Measurements from ENCODE around the gene TEAD3.
A peak's percentile ranks its signal among the peaks of the same experiment; 100 is the strongest.

Gene TEAD3

DNA sequence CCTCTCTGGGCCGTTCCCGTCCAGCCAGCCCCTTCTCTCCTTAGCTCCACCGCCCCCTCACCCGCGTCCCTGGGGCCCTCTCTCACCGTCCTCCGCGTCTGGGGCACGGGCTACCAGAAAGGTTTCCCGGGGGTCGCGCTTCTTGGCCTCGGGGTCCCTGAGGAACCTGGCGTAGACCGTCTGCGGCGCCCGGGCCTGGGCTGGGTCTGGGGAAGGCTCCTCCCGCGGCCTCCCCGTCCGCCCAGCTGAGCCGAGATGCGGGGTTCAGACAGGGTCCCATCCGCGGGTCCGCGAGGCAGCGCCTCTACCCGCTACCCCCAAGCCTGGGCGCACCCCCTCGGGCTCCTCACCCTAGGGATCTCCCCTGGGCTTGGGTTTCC lies 14.7 kb upstream of the TEAD3 start:
- Histone ChIP-seq H3K4me3 (ENCODE audit: low read depth, low read length) (peak overlapping the region; percentile 46), H3K9ac (ENCODE audit: low read depth, low read length) (peak overlapping the region; percentile 79), H3K4me1 (ENCODE audit: control insufficient read depth, insufficient read depth, low read length) (peaks cover 19% of the 10 kb centered on the region), H3K9me3 (ENCODE audit: control insufficient read depth, insufficient read depth, low read length) (no peaks in the 10 kb centered on the region), H3K36me3 (ENCODE audit: control insufficient read depth, insufficient read depth, low read length) (no peaks in the 10 kb centered on the region), H3K27me3 (ENCODE audit: control insufficient read depth, insufficient read depth, low read length) (peaks cover 4% of the 10 kb centered on the region)

DNA sequence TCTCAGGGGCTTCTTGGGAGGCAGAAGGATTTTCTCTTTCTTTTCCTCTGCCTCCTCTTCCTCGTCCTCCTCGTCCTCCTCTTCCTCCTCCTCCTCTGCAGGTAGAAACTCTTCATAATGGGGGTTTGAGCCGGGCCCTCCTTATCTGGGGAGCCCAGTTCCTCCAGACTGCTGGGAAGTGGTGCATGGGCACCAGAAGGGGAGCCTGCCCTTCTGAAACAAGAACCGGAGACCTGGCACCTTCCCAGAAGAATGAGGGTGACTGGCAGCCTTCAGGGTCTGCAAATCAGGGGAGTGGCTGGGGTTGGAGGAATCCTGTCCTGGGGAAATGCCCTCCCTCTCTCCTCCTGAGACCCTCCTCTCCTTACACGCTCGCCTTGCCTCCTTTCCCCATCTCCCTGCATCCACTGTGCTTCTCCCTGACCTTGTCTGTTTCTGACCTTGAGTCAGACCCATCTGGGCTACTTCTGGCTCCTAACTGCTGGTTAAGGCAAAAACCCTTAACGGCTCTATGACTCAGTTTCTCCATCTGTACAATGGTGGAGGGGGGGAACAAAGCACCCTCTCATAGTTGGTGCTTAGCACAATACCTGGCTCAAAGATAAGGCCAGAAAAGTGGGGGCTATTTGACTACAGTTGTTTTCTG lies 14.2 kb upstream of the TEAD3 start:
- Histone ChIP-seq H3K9ac (ENCODE audit: low read depth, low read length) (no peak overlapping the region), H3K4me3 (ENCODE audit: low read depth, low read length) (peak overlapping the region; percentile 46), H3K4me1 (ENCODE audit: control insufficient read depth, insufficient read depth, low read length) (peaks cover 19% of the 10 kb centered on the region), H3K27me3 (ENCODE audit: control insufficient read depth, insufficient read depth, low read length) (peaks cover 6% of the 10 kb centered on the region), H3K9me3 (ENCODE audit: control insufficient read depth, insufficient read depth, low read length) (no peaks in the 10 kb centered on the region), H3K36me3 (ENCODE audit: control insufficient read depth, insufficient read depth, low read length) (no peaks in the 10 kb centered on the region)

GRCh38 chr6:35508542-35508941 lies 11.7 kb upstream of the TEAD3 start:
- no peak overlapping the region for H3K9ac ChIP-seq (ENCODE audit: low read depth, low read length)
- peaks cover 19% of the 10 kb centered on the region for H3K4me1 ChIP-seq (ENCODE audit: control insufficient read depth, insufficient read depth, low read length)
- no peak overlapping the region for H3K4me3 ChIP-seq (ENCODE audit: low read depth, low read length)
- H3K27me3 ChIP-seq (ENCODE audit: control insufficient read depth, insufficient read depth, low read length): peaks cover 6% of the 10 kb centered on the region
- no peaks in the 10 kb centered on the region for H3K9me3 ChIP-seq (ENCODE audit: control insufficient read depth, insufficient read depth, low read length)
- H3K36me3 ChIP-seq (ENCODE audit: control insufficient read depth, insufficient read depth, low read length): no peaks in the 10 kb centered on the region

GRCh38 chr6:35508027-35508426 lies 11.1 kb upstream of the TEAD3 start:
- Histone ChIP-seq H3K36me3 (ENCODE audit: control insufficient read depth, insufficient read depth, low read length) (no peaks in the 10 kb centered on the region), H3K4me3 (ENCODE audit: low read depth, low read length) (no peak overlapping the region), H3K9ac (ENCODE audit: low read depth, low read length) (no peak overlapping the region), H3K9me3 (ENCODE audit: control insufficient read depth, insufficient read depth, low read length) (no peaks in the 10 kb centered on the region), H3K27me3 (ENCODE audit: control insufficient read depth, insufficient read depth, low read length) (peaks cover 6% of the 10 kb centered on the region), H3K4me1 (ENCODE audit: control insufficient read depth, insufficient read depth, low read length) (peaks cover 19% of the 10 kb centered on the region)

GRCh38 chr6:35507221-35507620 lies 10.3 kb upstream of the TEAD3 start:
- no peak overlapping the region for H3K9ac ChIP-seq (ENCODE audit: low read depth, low read length)
- H3K4me1 ChIP-seq (ENCODE audit: control insufficient read depth, insufficient read depth, low read length): peaks cover 19% of the 10 kb centered on the region
- H3K4me3 ChIP-seq (ENCODE audit: low read depth, low read length): no peak overlapping the region
- H3K27me3 ChIP-seq (ENCODE audit: control insufficient read depth, insufficient read depth, low read length): peaks cover 6% of the 10 kb centered on the region
- H3K36me3 ChIP-seq (ENCODE audit: control insufficient read depth, insufficient read depth, low read length): no peaks in the 10 kb centered on the region
- H3K9me3 ChIP-seq (ENCODE audit: control insufficient read depth, insufficient read depth, low read length): no peaks in the 10 kb centered on the region

DNA sequence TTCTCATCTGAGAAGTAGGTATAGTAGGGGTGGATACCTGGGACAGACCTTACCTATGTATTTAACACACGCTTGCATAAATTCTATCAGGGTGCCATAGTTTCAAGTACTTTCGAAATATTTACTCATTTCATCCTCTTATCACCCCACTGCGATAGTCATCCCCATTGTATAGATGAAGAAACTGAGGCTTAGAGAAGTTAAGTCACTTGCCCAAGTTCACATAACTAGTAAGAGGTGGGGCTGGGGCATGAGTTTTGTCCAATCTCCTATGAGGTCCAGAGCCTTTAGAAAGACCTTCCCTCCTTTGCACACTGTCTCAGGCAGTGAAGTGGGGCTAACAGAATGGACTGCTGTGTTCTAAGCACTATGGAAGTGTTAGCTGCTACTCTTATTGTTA lies 9.7 kb upstream of the TEAD3 start:
- no peaks in the 10 kb centered on the region for H3K36me3 ChIP-seq (ENCODE audit: control insufficient read depth, insufficient read depth, low read length)

GRCh38 chr6:35505999-35506412 lies 9.1 kb upstream of the TEAD3 start:
- no peaks in the 10 kb centered on the region for H3K9me3 ChIP-seq (ENCODE audit: control insufficient read depth, insufficient read depth, low read length)
- no peaks in the 10 kb centered on the region for H3K36me3 ChIP-seq (ENCODE audit: control insufficient read depth, insufficient read depth, low read length)
- H3K4me3 ChIP-seq (ENCODE audit: low read depth, low read length): no peak overlapping the region
- H3K4me1 ChIP-seq (ENCODE audit: control insufficient read depth, insufficient read depth, low read length): peaks cover 15% of the 10 kb centered on the region
- no peak overlapping the region for H3K9ac ChIP-seq (ENCODE audit: low read depth, low read length)
- H3K27me3 ChIP-seq (ENCODE audit: control insufficient read depth, insufficient read depth, low read length): peaks cover 3% of the 10 kb centered on the region

More for the DNA sequence above, 9.7 kb upstream of the TEAD3 start:
- H3K9me3 ChIP-seq (ENCODE audit: control insufficient read depth, insufficient read depth, low read length): no peaks in the 10 kb centered on the region
- peaks cover 19% of the 10 kb centered on the region for H3K4me1 ChIP-seq (ENCODE audit: control insufficient read depth, insufficient read depth, low read length)
- H3K27me3 ChIP-seq (ENCODE audit: control insufficient read depth, insufficient read depth, low read length): peaks cover 6% of the 10 kb centered on the region
- H3K9ac ChIP-seq (ENCODE audit: low read depth, low read length): no peak overlapping the region
- no peak overlapping the region for H3K4me3 ChIP-seq (ENCODE audit: low read depth, low read length)

GRCh38 chr6:35503534-35503933 lies 6.7 kb upstream of the TEAD3 start:
- Histone ChIP-seq H3K9ac (ENCODE audit: low read depth, low read length) (no peak overlapping the region), H3K4me1 (ENCODE audit: control insufficient read depth, insufficient read depth, low read length) (peaks cover 15% of the 10 kb centered on the region), H3K36me3 (ENCODE audit: control insufficient read depth, insufficient read depth, low read length) (no peaks in the 10 kb centered on the region), H3K27me3 (ENCODE audit: control insufficient read depth, insufficient read depth, low read length) (peaks cover 17% of the 10 kb centered on the region), H3K4me3 (ENCODE audit: low read depth, low read length) (no peak overlapping the region), H3K9me3 (ENCODE audit: control insufficient read depth, insufficient read depth, low read length) (no peaks in the 10 kb centered on the region)

DNA sequence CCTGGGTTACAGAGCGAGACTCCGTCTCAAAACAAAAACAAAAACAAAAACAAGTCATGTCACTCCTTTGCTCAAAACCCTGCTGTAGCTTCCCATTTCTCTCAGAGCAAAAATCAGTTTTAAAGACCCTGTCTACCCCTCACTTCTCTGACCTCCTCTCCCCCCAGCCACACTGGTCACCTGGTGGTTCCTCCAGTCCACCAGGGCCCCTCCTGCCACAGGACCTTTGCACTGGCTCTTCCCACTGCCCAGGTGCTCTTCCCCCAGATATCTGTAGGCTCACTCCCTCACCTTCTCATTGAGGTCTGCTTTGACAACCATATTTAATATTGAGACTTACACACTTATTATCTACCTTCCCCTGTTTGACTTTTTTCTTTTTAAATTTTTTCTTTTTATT lies 4.9 kb upstream of the TEAD3 start:
- no peaks in the 10 kb centered on the region for H3K9me3 ChIP-seq (ENCODE audit: control insufficient read depth, insufficient read depth, low read length)
- H3K27me3 ChIP-seq (ENCODE audit: control insufficient read depth, insufficient read depth, low read length): peaks cover 22% of the 10 kb centered on the region
- no peak overlapping the region for H3K4me3 ChIP-seq (ENCODE audit: low read depth, low read length)
- no peak overlapping the region for H3K9ac ChIP-seq (ENCODE audit: low read depth, low read length)
- no peaks in the 10 kb centered on the region for H3K36me3 ChIP-seq (ENCODE audit: control insufficient read depth, insufficient read depth, low read length)
- peaks cover 7% of the 10 kb centered on the region for H3K4me1 ChIP-seq (ENCODE audit: control insufficient read depth, insufficient read depth, low read length)

DNA sequence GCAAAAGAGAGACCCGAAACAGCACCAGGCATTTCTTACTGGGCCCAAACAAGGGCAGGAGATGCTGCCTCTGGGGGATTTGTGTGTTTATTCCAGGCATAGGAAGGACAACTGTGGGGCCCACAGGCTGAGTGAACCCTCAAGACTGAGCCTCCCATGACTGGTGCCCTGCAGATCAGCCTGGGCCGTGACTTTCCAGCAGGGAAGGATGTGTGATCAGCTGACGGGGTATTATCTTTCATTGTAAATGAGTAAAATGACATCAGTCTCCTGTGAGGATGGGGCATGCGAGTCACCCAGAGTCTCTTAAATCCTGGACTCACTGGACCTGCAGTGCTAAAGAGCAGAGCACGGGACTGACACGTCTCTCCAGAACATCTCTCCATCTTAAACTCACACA lies 3.9 kb upstream of the TEAD3 start:
- H3K9me3 ChIP-seq (ENCODE audit: control insufficient read depth, insufficient read depth, low read length): no peaks in the 10 kb centered on the region
- H3K4me1 ChIP-seq (ENCODE audit: control insufficient read depth, insufficient read depth, low read length): peaks cover 7% of the 10 kb centered on the region
- no peak overlapping the region for H3K4me3 ChIP-seq (ENCODE audit: low read depth, low read length)
- H3K27me3 ChIP-seq (ENCODE audit: control insufficient read depth, insufficient read depth, low read length): peaks cover 19% of the 10 kb centered on the region
- no peak overlapping the region for H3K9ac ChIP-seq (ENCODE audit: low read depth, low read length)
- H3K36me3 ChIP-seq (ENCODE audit: control insufficient read depth, insufficient read depth, low read length): no peaks in the 10 kb centered on the region

- H3K9me3 ChIP-seq (ENCODE audit: control insufficient read depth, insufficient read depth, low read length): no peaks in the 10 kb centered on the region
- H3K4me1 ChIP-seq (ENCODE audit: control insufficient read depth, insufficient read depth, low read length): peaks cover 12% of the 10 kb centered on the region
- H3K4me3 ChIP-seq (ENCODE audit: low read depth, low read length): no peak overlapping the region
- no peak overlapping the region for H3K9ac ChIP-seq (ENCODE audit: low read depth, low read length)
- peaks cover 22% of the 10 kb centered on the region for H3K27me3 ChIP-seq (ENCODE audit: control insufficient read depth, insufficient read depth, low read length)
- no peaks in the 10 kb centered on the region for H3K36me3 ChIP-seq (ENCODE audit: control insufficient read depth, insufficient read depth, low read length)
Observed at GRCh38 chr6:35499372-35499771, 2.5 kb upstream of the TEAD3 start.

DNA sequence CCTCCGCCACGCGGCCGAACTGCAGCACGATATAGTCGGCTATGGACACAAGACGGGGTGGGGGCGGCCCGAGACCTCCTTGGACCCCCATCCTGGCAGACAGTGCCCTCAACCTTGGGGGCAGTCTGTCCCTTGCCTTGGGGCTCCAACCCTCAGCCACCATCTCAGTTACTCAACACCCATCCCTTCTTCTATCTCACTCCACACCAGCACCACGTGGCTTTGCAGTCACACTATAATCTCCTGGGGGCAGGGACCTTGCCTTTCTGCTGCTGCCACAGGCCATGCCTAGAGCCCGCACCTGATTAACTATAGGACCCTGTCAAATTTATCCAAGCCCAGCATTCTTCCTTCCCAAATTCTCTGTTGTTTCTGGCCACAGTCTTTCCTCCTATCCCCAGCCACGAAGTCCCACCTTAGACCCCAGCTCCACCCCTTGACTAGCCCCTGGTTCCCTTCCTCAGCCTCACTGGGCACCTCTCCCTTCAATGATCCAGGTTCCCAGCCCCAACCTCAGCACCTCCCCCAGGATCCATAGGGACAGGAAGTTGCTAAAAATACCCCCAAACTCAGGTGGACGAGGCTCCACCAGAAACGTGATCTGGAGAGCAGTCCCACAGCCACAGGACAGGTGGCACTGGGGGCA lies 1.7 kb upstream of the TEAD3 start:
- Histone ChIP-seq H3K4me3 (ENCODE audit: low read depth, low read length) (peak overlapping the region; percentile 75), H3K9me3 (ENCODE audit: control insufficient read depth, insufficient read depth, low read length) (no peaks in the 10 kb centered on the region), H3K27me3 (ENCODE audit: control insufficient read depth, insufficient read depth, low read length) (peaks cover 23% of the 10 kb centered on the region), H3K36me3 (ENCODE audit: control insufficient read depth, insufficient read depth, low read length) (peaks cover 3% of the 10 kb centered on the region), H3K4me1 (ENCODE audit: control insufficient read depth, insufficient read depth, low read length) (peaks cover 17% of the 10 kb centered on the region), H3K9ac (ENCODE audit: low read depth, low read length) (peak overlapping the region; percentile 60)

All from iPS-15b (cell line).